IPS-15b (cell line): ENCODE data around the gene SPOCK1.
"Not testable (repeated sequence)": the region's sequence is repeated elsewhere in the genome, so short reads cannot be mapped to it uniquely, and the experiment has no call there.

Experiments used
- H3K27me3 ChIP-seq: one replicate; pipeline ENCODE4 v1.6.1; 2013; ENCODE audit warnings: low read length; ENCODE audit not compliant: control insufficient read depth, insufficient read depth
- H3K36me3 ChIP-seq: one replicate; pipeline ENCODE4 v1.6.1; 2013; ENCODE audit warnings: low read length; ENCODE audit not compliant: control insufficient read depth, insufficient read depth
- H3K4me1 ChIP-seq: one replicate; pipeline ENCODE4 v1.6.1; 2013; ENCODE audit warnings: mild to moderate bottlenecking, low read length; ENCODE audit not compliant: control insufficient read depth, insufficient read depth
- H3K4me3 ChIP-seq: one replicate; pipeline ENCODE4 v1.5.1; 2013; ENCODE audit warnings: low read depth, low read length
- H3K9ac ChIP-seq: one replicate; pipeline ENCODE4 v1.6.1; 2013; ENCODE audit warnings: low read depth, mild to moderate bottlenecking, low read length
- H3K9me3 ChIP-seq: one replicate; pipeline ENCODE4 v1.6.1; 2013; ENCODE audit warnings: mild to moderate bottlenecking, low read length; ENCODE audit not compliant: control insufficient read depth, insufficient read depth

SPOCK1 gene

GRCh38 chr5:137498736-137499505, at the start of gene SPOCK1:
SPOCK1 (minus strand) TSS chr5:137499326.
- peaks cover 20% of the 10 kb centered on the region for H3K27me3 ChIP-seq
- no peaks in the 10 kb centered on the region for H3K4me1 ChIP-seq
- no peak within 1 kb of the TSS for H3K9ac ChIP-seq
- no peaks in the 10 kb centered on the region for H3K9me3 ChIP-seq
- no peaks in the 10 kb centered on the region for H3K36me3 ChIP-seq
- H3K4me3 ChIP-seq, result peak within 1 kb of the TSS; percentile 78

DNA sequence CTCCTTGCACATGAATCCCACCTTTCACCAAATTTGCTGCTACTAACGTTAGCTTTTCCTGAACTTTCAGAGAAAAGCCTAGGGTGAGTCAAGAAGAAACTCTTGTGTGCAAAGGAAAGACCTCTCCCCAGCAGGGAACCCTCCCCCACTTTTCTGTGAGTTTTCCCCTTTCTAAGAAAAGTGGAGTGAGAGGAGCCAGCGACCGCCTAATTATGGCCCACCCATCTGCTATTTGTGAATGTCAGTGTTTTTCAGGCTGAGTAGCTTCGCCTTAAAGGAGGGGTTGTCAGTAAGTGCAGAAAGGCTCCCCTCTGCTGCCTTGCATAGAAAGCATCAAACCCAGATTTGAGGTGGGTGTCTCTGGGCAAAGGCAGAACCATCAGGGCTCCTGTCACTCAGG, 46.8 kb upstream of the SPOCK1 start:
- Histone ChIP-seq H3K36me3 (no peaks in the 10 kb centered on the region), H3K9ac (no peak overlapping the region), H3K4me1 (no peaks in the 10 kb centered on the region), H3K27me3 (no peaks in the 10 kb centered on the region), H3K9me3 (no peaks in the 10 kb centered on the region), H3K4me3 (no peak overlapping the region)

DNA sequence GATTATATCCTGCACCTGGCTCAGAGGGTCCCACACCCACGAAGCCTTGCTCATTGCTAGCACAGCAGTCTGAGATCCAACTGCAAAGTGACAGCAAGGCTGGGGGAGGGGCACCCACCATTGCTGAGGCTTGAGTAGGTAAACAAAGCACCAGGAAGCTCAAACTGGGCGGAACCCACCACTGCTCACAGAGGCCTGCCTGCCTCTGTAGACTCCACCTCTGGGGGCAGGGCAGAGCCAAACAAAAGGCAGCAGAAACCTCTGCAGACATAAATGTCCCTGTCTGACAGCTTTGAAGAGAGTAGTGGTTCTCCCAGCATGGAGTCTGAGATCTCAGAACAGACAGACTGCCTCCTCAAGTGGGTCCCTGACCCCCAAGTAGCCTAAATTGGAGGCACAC, 36.3 kb upstream of the SPOCK1 start:
- H3K9ac ChIP-seq, result not testable (repeated sequence)

DNA sequence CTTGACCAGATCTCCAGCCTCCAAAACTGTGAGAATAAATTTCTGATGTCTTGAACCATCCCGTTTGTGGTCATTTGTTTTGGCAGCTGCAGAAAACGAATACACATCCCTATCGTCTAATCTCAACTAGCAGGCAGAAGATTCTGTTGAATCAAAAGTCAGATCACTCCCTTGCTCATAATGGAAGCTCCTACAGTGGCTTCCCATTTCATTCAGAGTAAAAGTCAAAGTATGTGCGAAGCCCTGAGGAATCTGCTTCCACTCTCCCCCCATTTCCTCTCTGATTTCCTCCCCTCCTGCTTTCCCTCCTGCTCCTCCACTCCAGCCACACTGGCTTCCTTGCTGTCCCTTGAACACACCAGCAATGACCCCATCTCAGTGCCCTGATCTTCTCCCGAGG, 34.8 kb upstream of the SPOCK1 start:
- no peak overlapping the region for H3K4me3 ChIP-seq
- no peak overlapping the region for H3K9ac ChIP-seq
- H3K27me3 ChIP-seq, result no peaks in the 10 kb centered on the region

More for the DNA sequence above, 36.3 kb upstream of the SPOCK1 start:
- H3K4me3 ChIP-seq, H3K4me1 ChIP-seq, H3K27me3 ChIP-seq, H3K36me3 ChIP-seq, H3K9me3 ChIP-seq: not testable (repeated sequence)

DNA sequence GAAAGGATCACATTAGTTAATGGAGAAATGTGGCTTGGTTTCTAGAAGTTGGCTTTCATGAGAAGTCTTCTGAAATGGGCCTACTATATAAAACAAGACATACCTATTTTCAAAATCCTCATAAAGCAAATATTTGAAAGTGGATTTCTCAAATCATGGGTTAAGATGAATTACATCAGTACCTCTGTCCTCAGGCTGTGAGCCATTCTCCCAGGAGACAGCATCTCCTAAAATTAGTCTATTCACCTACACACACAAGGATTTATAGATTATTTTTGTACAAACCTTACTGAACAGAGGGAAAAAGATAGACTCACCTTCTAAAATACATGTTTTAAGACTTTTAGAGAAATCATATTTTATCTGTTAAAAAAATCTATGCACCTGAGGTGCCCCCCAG, 32.1 kb upstream of the SPOCK1 start:
- H3K36me3 ChIP-seq, result no peaks in the 10 kb centered on the region
- H3K4me1 ChIP-seq, result no peaks in the 10 kb centered on the region
- no peak overlapping the region for H3K4me3 ChIP-seq
- no peaks in the 10 kb centered on the region for H3K9me3 ChIP-seq
- H3K27me3 ChIP-seq, result no peaks in the 10 kb centered on the region
- H3K9ac ChIP-seq, result no peak overlapping the region

More for the DNA sequence above, 34.8 kb upstream of the SPOCK1 start:
- no peaks in the 10 kb centered on the region for H3K4me1 ChIP-seq
- no peaks in the 10 kb centered on the region for H3K36me3 ChIP-seq
- H3K9me3 ChIP-seq, result no peaks in the 10 kb centered on the region

DNA sequence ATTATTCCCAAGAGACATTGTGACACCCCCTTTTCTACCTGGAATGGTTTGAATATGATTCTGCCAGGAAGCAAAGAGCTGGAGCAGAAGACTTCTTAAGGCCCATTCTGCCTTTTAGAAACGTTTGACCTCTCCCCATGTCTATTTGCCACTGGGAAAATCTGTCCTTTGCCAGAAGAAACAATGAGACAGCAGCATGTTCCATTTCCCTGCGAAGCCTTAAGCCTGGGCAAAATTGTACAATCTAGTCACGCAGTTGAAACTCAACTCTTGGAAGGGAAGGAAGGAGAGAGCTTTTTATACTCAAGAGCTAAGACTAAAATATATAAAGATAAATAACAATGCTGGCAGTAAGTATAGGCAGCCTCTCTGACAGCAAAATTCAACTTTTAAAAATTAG, 22.1 kb upstream of the SPOCK1 start:
- Histone ChIP-seq H3K27me3 (no peaks in the 10 kb centered on the region), H3K9me3 (no peaks in the 10 kb centered on the region), H3K9ac (no peak overlapping the region)

DNA sequence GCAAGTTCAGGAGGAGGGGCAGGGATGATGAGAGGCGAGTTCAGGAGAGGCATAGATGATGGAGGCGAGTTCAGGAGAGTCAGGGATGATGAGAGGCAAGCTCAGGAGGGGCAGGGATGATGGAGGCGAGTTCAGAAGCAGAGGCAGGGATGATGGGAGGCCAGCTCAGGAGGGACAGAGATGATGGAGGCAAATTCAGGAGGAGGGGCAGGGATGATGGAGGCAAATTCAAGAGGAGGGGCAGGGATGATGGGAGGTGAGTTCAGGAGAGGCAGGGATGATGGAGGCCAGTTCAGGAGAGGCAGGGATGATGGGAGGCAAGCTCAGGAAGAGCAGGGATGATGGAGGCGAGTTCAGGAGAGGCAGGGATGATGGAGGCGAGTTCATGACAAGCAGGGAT, 17.8 kb upstream of the SPOCK1 start:
- Histone ChIP-seq H3K27me3 (no peaks in the 10 kb centered on the region), H3K9ac (no peak overlapping the region), H3K4me3 (no peak overlapping the region), H3K9me3 (no peaks in the 10 kb centered on the region), H3K36me3 (no peaks in the 10 kb centered on the region), H3K4me1 (no peaks in the 10 kb centered on the region)

More for the DNA sequence above, 22.1 kb upstream of the SPOCK1 start:
- no peaks in the 10 kb centered on the region for H3K36me3 ChIP-seq
- no peak overlapping the region for H3K4me3 ChIP-seq
- no peaks in the 10 kb centered on the region for H3K4me1 ChIP-seq

- H3K4me3 ChIP-seq, result peak overlapping the region; percentile 1
- no peaks in the 10 kb centered on the region for H3K4me1 ChIP-seq
- no peaks in the 10 kb centered on the region for H3K27me3 ChIP-seq
- no peak overlapping the region for H3K9ac ChIP-seq
- H3K36me3 ChIP-seq, result no peaks in the 10 kb centered on the region
- no peaks in the 10 kb centered on the region for H3K9me3 ChIP-seq
Observed at GRCh38 chr5:137516251-137516797, 17.2 kb upstream of the SPOCK1 start.

- no peaks in the 10 kb centered on the region for H3K36me3 ChIP-seq
- no peaks in the 10 kb centered on the region for H3K4me1 ChIP-seq
- no peaks in the 10 kb centered on the region for H3K27me3 ChIP-seq
- H3K9ac ChIP-seq, result no peak overlapping the region
- H3K9me3 ChIP-seq, result no peaks in the 10 kb centered on the region
- no peak overlapping the region for H3K4me3 ChIP-seq
Observed at GRCh38 chr5:137515238-137515637, 16.1 kb upstream of the SPOCK1 start.

DNA sequence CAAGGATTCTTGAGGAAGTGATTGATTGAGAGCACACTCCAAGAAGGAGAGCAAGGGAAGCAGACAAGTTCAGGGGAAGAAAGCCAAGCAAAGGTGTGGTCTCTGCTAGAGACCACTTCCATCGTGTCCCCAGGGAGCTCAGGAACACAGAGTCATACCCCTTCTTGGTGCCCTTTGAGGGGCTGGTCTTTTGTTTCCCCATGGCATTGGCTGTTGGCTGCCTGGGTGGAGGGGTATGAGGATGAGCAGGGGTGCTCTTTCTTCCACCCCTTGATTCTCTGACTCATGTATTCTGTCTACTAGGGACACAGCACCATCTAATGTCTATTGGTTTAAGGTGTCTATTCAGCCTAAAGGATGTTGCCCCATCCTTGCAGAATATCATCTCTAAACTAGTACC, 11.5 kb upstream of the SPOCK1 start:
- no peaks in the 10 kb centered on the region for H3K4me1 ChIP-seq
- H3K9ac ChIP-seq, result no peak overlapping the region
- H3K9me3 ChIP-seq, result no peaks in the 10 kb centered on the region
- H3K36me3 ChIP-seq, result no peaks in the 10 kb centered on the region
- H3K4me3 ChIP-seq, result no peak overlapping the region
- no peaks in the 10 kb centered on the region for H3K27me3 ChIP-seq

GRCh38 chr5:137507150-137507549, 8.0 kb upstream of the SPOCK1 start:
- no peak overlapping the region for H3K4me3 ChIP-seq
- no peaks in the 10 kb centered on the region for H3K4me1 ChIP-seq
- H3K9me3 ChIP-seq, result no peaks in the 10 kb centered on the region
- H3K36me3 ChIP-seq, result no peaks in the 10 kb centered on the region
- H3K9ac ChIP-seq, result no peak overlapping the region
- no peaks in the 10 kb centered on the region for H3K27me3 ChIP-seq

DNA sequence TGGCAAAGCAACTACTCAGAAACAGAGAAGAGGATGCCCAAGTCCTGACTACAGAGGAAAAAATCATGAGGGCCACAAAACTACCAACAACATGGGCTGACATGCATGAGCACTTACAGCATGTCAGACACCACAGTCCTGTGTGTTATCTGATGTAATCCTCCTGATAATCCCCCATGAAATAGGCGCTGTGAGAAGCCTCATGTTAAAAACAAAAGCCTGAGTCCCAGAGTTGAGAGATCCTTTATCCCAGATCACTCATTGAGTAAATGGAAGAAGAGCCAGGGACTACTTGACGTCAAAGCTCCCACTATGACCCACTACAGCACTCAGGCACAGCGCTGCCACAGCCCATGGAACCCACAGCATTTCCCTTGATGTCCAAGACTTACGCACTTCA, 7.2 kb upstream of the SPOCK1 start:
- Histone ChIP-seq H3K9me3 (no peaks in the 10 kb centered on the region), H3K9ac (no peak overlapping the region), H3K4me1 (no peaks in the 10 kb centered on the region), H3K27me3 (no peaks in the 10 kb centered on the region), H3K4me3 (no peak overlapping the region), H3K36me3 (no peaks in the 10 kb centered on the region)
